Activated T-cell treated with anti-CD3 and anti-CD28 coated beads, Interleukin-2, amount 50 U/mL, for 48 hours (primary cell): ENCODE results near the gene MAP2K5.
A peak's percentile ranks its signal among the peaks of the same experiment; 100 is the strongest.

ENCODE experiments used
- DNase-seq, 2 experiments: peaks; one replicate each; pipeline ENCODE4 v3.0.0-alpha.2; 2020

Gene MAP2K5

DNA sequence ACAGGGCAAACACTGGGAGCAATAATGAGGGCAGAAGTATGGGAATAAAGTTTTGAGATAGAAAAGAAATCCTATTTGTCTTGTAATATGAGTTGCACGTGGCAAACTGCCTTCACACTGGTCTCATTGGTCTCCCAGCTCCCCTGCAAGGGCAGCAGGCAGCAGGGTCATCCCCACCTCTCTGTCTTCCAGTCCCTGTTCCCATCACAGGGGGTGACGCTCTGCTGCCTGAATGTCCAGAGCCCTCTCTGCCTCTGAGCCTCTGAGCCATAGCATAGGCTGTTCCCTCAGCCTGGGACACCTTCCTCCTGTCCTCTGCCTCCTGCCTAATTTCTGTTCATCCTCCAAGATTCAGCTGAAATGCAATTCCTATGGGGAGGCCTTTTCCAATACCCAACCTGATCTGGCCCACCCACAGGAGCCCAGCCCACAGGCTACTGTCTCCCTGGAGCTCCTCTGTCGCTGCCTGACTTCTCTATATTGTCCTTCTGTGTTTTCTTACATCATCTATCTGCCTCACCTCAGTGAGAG is 270.7 kb downstream of the MAP2K5 start:
- DNase-seq, result no peak

DNA sequence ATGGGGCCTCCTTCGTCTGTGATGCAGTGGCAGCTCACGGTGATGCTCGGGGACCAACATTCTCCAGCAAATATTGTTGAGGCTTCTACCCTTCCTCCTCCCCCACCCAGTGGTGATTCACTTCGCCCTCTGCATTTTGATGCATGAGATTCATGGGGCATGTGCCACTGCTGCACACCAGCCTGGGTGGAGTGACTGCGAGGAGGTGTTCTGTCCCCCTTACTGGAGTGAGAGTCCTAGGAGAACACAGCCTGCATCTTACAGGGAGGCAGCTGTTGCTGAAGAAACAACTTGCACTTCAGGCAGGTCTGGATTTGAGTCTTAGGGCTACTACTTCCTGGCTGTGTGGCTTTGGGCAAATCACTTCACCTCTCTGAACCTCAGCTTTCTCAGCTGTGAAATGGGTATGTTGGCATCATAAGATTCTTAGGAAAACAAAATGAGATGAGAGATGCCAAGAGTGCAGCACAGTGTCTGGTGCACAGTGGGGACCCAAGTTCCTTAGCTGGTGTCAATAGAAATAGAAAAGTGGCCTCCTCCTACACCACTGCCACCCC is 272.6 kb downstream of the MAP2K5 start:
- DNase-seq, result peak in 1 of 2 experiments; percentile 11

DNA sequence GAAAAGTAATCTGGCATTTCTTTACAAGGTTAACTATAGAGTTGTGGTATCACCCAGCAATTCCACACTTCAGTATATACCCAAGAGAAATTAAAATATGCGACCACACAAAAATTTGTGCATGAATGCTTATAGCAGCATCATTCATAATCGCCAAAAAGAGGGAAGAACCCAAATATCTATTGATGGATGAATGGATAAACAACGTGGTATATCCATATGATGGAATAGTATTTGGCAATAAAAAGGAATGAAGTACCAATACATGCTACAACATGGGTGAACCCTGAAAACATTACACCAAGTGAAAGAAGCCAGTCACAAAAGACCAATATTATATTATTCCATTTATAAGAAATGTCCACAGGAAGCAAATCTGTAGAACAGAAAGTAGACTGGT is 274.2 kb downstream of the MAP2K5 start:
- no peak for DNase-seq

DNA sequence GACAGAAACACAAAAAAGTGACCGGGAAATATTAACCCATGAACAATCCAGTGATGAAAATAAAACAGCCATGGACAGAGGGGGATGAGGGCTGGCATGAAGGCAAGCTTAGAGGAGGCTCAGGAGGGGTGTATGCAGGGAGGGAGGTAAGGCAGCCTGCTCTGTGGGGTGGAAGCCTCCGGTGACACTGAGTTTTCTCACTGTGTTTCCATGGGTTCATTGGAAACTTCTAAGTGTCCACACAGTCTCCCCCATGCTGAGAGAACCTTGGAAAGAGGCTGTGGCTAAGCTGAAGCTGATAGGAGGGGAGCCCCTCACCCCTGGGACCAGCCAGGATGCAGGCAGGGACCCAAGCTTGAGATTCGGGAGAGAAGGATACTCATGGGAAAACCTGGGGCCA is 276.0 kb downstream of the MAP2K5 start:
- no peak for DNase-seq

DNA sequence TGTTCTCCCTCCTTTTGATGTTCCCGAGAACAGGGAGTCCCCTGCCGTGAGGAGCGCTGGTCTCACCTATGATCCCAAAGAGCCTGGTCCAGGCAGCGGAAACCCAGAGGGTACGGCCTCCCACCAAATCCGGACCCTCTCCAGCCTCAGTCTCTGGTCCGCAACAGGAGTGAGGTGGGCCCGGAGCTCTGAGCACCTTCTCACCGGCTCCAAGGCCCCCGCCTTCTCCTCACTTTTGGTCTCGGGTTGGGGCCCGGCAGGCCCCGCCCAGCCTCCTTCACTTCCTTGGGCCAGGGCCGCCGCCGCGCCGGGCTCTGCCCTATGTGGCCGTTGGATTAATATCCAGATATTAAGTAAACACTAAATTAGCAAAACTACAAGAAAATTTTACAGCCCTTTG is 277.1 kb downstream of the MAP2K5 start:
- DNase-seq, result no peak

DNA sequence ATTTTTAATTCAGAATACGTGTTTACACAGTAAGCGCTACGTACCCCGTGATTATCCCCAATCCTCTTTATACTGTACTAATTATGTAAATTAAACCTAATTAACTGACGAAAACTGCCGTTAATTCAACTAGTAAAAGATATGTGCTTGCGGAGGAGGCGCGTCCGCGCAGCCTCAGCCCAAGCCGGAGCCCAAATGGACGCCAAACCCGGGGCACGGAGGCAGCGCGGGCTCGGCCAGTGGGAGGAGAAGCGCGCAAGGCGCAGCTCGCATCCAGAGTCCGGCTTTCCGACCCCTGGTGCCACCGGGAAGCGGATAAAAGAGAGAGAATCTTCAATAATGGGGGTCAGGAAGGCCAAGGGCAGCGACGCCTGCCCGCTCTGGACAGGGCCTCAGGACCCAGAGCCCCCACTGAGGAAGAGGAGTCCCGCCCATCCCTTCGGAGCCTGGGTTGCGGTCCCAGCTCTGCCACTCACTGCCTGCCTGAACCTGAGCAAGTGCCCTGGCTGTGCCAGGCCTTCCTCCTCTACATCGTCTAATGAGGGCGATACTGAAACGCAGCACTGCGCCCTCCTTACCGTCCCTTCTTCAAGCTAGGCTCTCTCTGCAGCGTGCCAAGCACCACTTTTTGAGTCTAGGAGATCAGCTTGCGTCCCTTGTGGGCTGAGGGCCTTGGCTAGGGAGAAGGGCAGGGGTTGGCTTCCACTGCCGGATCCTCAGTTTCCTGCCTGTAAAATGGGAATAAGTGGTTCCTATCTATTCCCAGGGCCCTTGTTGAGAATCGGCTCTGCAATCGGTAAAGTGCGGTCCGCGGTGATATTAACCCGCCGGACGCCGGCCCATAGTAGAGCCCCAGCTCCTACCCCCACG is 277.9 kb downstream of the MAP2K5 start:
- no peak for DNase-seq

DNA sequence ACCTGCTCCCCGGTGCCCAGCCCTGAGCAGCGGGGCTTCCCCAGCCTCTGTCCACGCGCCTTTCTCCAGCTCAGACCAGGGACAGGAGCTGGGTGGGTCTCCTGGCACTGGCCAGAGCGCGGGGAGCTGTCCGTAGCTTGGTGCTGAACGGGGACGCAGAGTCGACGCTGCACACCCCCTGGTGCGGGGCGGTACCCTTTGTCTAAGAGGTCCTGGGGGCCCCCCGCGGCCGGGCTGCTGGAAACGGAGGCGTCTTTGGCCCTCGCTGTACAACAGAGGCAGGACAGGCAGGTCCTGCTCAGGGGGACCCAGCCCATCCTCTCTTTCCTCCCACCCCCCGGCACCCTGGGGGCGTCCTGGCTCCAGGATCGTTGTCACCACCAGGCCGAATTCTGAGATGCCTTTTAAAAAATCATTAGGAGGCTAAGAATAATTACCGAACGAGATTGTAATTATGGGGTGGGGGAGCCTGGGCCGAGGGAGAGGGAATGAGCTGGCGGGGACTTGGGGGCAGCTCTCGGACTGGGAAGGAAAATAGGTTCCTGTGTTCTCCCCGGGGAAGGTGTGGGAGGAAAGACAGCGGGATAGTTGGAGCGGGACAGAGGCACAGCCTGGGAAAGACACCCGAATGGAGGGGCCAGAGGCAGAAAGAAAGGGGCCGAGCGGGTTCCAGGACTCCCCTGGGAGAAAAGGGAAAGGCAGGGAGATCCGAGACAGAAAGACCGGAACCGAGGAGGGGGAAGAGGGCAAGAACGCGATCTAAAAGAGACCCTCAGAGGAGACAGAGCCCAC is 278.7 kb downstream of the MAP2K5 start:
- DNase-seq, result peak; percentile 55 to 65

DNA sequence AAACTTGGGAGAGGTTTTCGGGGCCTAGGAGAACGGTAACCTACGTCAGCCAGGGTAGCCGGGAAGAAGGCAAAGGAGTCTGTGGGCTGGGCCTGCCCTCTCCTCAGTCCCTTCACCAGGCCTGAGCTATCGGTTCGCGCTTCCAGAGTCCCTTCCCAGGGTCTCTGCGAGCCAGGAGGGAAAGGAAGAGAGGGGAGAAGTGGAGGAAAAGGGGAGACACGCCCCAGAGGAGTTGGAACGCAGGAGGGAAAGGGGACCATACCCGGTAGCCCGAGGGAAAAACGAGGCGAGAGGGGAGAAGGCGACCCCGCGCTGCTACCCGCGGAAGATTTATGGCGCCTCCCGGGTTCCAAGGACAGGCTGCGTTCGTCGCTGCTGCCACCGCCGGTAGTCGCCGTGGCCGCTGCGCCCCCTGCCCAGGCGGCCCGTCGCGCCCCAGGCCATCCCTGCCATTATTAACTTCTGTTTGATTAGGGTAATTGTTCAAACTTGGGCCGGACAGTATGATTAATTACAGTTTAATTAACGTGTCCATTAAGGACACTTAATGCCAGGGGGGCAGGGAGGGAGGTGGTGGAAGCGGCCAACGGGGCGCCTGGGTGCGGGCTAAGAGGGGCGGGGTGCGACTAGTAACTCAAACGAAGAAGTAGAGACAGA is 279.4 kb downstream of the MAP2K5 start:
- no peak for DNase-seq

DNA sequence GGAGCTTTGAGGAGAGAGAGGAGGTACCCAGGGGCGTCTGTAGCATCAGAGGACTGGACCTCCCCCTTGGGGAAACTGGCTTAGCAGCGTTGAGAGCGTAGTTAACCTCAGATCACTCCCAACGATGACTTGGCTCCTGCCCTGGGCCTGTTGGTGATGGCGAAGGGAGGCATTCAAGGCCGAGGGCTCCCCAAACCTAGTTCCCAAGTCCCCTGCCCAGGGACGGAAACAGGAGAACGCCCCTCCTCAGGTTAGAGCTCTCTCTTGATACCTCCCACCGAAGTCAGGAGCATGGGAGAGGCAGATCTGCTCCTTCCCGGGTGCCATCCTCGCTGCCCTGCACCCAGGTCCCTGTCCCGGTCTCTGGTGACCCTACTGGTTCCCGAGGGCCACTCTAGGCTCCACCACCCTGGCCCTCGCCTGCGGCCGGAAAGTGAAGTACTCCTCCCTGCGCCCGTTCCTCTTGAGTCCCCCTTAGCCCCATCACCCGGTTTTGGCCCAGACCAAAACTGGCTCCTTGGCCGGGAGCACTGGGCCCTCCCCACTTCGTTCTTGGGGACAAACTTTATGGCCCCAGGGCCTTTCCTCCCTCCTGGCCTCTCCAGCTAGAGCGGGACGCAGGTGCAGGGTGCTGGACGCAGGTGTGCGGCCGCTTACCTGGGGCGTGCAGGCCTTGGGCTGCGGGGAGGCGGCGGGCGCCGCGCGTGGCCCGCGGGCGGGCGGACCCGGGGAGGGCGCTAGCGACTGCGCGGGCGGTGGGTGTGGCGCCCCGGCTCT is 280.2 kb downstream of the MAP2K5 start:
- peak; percentile 37 to 39 for DNase-seq

DNA sequence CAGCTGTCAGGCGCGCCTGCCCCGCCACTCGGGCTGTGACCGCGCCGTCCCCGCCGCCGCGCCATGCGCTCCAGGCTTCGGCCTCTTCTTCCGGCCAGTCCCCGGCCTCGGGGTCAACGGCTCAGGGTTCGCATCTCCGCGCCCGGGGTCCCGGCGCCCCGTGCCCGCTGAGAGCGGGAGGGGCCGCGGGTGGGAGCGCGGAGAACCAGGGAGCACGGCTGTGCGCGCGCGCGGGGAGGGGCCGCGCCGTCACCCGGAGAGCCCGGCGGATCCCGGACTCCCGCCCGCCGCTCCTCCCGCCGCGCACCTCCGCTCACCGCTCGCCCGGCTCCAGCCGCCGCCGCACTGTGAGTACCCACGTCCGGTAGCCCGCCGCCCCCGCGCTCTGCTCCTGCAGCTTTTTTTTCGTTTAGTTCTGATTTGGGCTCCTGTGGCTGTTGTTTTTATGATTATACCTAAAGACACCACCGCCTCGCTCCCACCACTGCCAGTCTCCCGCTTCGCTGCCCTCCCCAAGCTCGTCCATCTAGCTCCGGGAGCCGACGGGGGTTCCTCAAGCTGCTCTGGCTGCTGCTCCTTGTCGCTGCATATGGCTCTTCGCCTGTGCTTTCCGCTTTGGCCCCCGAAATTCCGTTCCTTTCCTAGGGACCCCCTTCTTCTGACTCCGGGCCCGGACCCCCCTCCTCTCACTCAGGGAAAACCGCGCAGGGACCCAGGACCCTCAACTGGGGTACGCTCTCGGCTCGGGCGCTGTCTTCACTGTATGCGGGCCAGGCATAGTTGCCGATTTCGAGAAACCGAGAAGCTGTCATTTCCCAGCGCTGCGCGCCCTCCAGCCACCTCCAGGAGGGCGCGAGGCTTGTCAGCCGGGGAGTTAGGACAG is 281.1 kb downstream of the MAP2K5 start:
- peak; percentile 31 to 44 for DNase-seq

DNA sequence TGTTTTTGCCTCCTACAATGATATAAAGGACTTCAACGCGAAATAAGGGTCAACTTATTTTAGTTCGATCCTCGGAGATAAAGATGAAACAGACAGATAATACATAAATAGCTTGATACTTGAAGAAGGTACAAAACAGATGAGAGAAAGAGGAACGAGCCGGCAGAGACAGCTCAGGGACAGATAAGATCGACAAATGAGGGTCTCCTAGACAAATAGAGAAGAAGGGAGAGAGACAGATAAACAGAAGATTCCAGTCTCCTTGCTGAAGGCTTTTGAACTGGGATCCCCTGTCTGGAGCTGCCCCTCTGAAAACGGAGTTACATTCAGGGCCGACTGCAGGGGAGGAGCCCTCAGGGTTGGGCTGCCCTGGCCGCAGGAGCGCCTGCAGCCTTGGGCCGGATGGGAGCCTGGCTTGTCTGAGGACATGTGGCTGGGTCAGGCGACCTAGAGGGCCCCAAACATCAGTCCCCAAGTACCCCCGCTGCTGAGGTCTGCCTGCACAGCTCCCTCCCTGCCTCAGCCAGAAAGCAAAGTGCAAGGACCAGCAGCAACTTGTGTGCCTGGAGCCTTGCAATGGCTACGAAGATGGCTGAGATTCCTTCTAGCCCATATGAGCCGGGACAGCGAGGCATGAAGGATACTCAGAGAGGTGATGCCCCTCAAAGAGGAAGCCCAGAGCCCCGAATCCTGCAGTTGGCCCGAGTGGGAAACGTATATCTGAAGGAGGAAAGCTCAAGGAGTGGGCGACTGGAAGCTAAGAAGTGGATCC is 281.9 kb downstream of the MAP2K5 start:
- DNase-seq, result peak; percentile 31 to 34

DNA sequence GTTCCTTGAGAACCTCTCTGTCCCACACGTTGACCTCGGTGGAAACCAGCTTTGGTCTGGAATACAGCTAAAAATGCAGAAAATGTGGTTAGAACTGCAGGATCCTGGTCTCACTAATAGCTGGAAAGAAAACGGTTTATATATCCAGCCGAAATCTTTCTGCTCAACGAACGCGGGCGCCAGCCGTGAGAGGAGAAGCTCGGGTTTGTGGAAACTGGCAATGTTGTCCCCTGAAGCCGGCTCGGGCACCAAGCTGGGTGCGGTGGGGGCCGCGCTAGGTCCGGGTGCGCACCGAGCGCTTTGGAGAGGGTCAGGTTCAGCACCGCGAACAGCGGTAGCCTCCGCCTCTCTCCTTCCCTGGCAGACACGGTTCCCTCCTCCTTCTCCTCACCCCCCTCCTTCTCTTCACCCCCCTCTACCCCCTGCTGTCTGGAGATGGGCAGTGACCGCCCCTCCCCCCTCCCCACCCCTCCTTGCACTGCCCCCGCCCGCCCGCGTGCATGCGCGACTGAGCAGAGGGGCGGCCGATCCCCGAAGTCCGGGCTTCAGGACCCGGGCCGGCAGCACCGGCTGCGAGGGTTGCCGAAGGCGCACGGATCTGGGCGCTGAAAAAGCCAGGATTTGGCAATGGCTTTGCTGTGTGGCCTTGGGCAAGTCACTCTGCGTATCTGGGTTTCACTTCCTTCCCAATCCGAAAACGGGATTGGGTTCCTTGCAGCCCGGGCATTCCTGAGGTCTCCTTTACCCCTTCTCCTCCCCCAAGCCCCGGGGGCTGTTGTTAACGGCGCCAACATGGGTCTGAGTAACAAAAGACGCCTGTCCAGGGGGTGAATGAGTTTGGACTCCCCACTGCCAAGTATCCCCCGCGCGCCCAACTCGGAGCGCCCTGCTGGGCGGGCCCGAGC is 282.7 kb downstream of the MAP2K5 start, which contains the start of gene SKOR1:
Gene SKOR1, plus strand, starts transcription at position 534 of the 905 bp plus-strand sequence. Its CDS starts 94 bp downstream, at position 628.
- DNase-seq, result peak; percentile 44 to 56

DNA sequence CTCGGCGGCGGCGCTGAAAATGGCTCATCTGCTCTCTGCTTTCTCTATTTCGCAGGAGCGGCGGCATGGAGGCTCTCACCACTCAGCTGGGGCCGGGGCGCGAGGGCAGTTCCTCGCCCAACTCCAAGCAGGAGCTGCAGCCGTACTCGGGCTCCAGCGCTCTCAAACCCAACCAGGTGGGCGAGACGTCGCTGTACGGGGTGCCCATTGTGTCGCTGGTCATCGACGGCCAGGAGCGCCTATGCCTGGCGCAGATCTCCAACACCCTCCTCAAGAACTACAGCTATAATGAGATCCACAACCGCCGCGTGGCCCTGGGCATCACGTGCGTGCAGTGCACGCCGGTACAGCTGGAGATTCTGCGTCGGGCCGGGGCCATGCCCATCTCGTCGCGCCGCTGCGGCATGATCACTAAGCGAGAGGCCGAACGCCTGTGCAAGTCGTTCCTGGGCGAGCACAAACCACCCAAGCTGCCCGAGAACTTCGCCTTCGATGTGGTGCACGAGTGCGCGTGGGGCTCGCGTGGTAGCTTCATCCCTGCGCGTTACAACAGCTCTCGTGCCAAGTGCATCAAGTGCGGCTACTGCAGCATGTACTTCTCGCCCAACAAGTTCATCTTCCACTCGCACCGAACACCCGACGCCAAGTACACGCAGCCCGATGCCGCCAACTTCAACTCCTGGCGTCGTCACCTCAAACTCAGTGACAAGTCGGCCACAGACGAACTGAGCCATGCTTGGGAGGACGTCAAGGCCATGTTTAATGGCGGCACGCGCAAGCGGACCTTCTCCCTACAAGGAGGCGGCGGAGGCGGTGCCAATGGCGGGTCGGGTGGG is 283.6 kb downstream of the MAP2K5 start:
- peak; percentile 49 to 53 for DNase-seq

DNA sequence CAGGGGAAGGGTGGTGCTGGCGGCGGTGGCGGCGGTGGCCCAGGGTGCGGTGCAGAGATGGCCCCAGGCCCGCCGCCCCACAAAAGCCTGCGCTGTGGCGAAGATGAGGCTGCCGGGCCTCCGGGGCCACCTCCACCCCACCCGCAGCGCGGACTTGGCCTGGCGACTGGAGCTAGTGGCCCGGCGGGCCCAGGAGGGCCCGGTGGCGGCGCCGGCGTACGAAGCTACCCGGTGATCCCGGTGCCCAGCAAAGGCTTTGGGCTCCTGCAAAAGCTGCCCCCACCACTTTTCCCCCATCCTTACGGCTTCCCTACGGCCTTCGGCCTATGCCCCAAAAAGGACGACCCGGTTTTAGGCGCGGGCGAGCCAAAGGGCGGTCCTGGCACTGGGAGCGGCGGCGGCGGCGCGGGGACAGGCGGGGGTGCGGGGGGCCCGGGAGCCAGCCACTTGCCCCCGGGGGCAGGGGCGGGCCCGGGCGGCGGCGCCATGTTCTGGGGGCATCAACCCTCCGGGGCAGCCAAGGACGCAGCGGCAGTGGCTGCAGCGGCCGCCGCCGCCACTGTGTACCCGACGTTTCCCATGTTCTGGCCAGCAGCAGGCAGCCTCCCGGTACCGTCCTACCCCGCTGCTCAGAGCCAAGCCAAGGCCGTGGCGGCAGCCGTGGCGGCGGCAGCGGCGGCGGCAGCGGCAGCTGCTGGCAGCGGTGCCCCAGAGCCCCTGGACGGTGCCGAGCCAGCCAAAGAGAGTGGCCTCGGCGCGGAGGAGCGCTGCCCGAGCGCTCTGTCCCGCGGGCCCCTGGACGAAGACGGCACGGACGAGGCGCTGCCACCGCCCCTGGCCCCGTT is 284.4 kb downstream of the MAP2K5 start:
- peak; percentile 28 to 39 for DNase-seq

DNA sequence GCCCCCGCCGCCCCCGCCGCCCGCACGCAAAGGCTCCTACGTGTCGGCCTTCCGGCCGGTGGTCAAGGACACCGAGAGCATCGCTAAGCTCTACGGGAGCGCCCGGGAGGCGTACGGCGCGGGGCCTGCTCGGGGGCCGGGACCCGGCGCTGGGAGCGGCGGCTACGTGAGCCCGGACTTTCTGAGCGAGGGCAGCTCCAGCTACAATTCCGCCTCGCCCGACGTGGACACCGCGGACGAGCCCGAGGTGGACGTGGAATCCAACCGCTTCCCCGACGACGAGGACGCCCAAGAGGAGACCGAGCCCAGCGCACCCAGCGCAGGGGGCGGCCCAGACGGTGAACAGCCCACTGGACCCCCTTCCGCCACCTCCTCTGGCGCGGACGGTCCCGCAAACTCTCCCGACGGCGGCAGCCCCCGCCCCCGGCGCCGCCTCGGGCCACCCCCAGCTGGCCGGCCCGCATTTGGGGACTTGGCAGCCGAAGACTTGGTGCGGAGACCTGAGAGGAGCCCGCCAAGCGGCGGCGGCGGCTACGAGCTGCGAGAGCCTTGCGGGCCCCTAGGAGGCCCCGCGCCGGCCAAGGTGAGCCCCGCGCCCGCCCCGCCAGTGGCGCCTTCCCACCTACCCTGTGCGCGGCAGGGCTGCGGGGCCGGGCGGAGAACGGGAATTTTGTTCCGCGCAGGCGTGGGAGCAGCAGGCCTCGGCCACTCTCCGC is 285.2 kb downstream of the MAP2K5 start:
- DNase-seq, result peak; percentile 25 to 34

DNA sequence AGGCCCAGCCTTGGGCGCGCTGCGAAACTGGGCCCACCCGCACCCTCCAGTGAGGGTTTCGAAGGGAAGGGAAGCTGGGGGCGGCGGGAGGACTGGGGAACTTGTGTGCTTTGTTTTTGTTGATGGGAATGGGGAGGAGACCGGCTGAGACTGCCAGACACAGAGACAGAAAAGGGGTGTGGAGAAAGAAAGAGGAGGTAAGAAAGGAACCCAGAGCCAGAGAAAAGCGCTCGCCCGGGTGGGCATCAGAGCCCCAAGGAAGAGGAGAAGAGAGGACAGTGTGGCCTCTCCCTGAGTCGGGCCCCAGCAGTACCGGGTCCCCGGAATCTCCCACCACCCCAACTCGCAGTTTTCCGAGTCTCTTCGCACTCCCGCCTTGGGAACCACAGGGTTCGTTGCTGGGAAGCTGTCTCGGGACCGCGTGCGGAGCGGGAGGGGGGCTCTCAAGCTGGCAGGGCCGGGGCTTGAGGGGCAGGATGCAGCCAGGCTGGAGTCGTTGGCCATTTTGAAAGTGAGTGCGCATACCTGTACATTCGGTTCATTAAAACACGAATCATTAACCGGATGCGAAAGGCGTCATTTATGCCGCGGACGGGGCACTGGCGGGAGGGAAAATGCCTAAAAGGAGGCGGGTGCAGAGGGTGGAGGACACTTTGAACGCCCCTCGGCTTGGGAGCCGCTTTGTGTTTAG is 285.9 kb downstream of the MAP2K5 start:
- DNase-seq, result peak in 1 of 2 experiments; percentile 36
